GM23338 (cell line): ENCODE results near the gene LIPA. TPM values are rescaled to one million over a fixed set of nuclear protein-coding genes. Genes with fewer than 3 reads are reported as not detected.
"Not testable (repeated sequence)": the region's sequence is repeated elsewhere in the genome, so short reads cannot be mapped to it uniquely, and the experiment has no call there.

Experiments used
- ATAC-seq: fragments of 200-7000 bp; cut with Tn5 transposase; 3 replicates; pipeline ENCODE4 v1.9.1; 2020
- DNase-seq: peaks from one replicate; pipeline ENCODE4 v3.0.0-alpha.2; 2015; ENCODE audit warnings: low spot score
- H2AFZ ChIP-seq: fragments of 200-600 bp; sonication (generic); 2 replicates; pipeline ENCODE4 v1.8.0; 2016; ENCODE audit warnings: antibody characterized with exemption, mild to moderate bottlenecking, moderate library complexity
- H3F3A ChIP-seq: fragments of 200-600 bp; sonication (generic); replicated peaks from 2 replicates; pipeline ENCODE4 v1.8.0; 2017; ENCODE audit warnings: antibody characterized with exemption, mixed run types, low read depth
- H3K27ac ChIP-seq: fragments of 200-600 bp; sonication (generic); 2 replicates; pipeline ENCODE4 v1.6.1; 2016; ENCODE audit warnings: low read depth
- H3K27me3 ChIP-seq: fragments of 200-600 bp; sonication (generic); 2 replicates; pipeline ENCODE4 v1.8.0; 2016; ENCODE audit warnings: mild to moderate bottlenecking, mixed run types, moderate library complexity; ENCODE audit not compliant: insufficient read depth
- H3K36me3 ChIP-seq: fragments of 200-600 bp; sonication (generic); 2 replicates; pipeline ENCODE4 v1.8.0; 2016; ENCODE audit warnings: mild to moderate bottlenecking; ENCODE audit not compliant: insufficient read depth
- H3K4me1 ChIP-seq: fragments of 200-600 bp; sonication (generic); 2 replicates; pipeline ENCODE4 v1.8.0; 2016; ENCODE audit warnings: mild to moderate bottlenecking, moderate library complexity; ENCODE audit not compliant: insufficient read depth
- H3K4me2 ChIP-seq: fragments of 200-600 bp; sonication (generic); 2 replicates; pipeline ENCODE4 v1.7.1; 2017; ENCODE audit warnings: mixed run types
- H3K4me3 ChIP-seq: fragments of 200-600 bp; sonication (generic); 2 replicates; pipeline ENCODE4 v1.6.1; 2016; ENCODE audit warnings: mixed run types
- H3K79me2 ChIP-seq: fragments of 200-600 bp; sonication (generic); replicated peaks from 2 replicates; pipeline ENCODE4 v1.8.0; 2017; ENCODE audit warnings: mild to moderate bottlenecking; ENCODE audit not compliant: insufficient read depth
- H3K9me2 ChIP-seq: fragments of 200-600 bp; sonication (generic); 2 replicates; pipeline ENCODE4 v1.8.0; 2017; ENCODE audit not compliant: insufficient read depth
- H4K20me1 ChIP-seq: fragments of 200-600 bp; sonication (generic); replicated peaks from 2 replicates; pipeline ENCODE4 v1.8.0; 2017; ENCODE audit warnings: mild to moderate bottlenecking; ENCODE audit not compliant: insufficient read depth
- H3K27ac Mint-ChIP-seq: 2 replicates; pipeline ENCODE4 v1.8.0; 2020; ENCODE audit warnings: inconsistent platforms, mild to moderate bottlenecking, moderate library complexity, mixed read lengths
- H3K27me3 Mint-ChIP-seq: 3 replicates; pipeline ENCODE4 v1.8.0; 2022; ENCODE audit warnings: low read depth, mild to moderate bottlenecking, moderate library complexity, mixed read lengths, inconsistent platforms; ENCODE audit not compliant: insufficient read depth, poor library complexity
- H3K36me3 Mint-ChIP-seq: 3 replicates; pipeline ENCODE4 v1.8.0; 2021; ENCODE audit warnings: low read depth, mild to moderate bottlenecking, inconsistent platforms, moderate library complexity, mixed read lengths
- H3K4me1 Mint-ChIP-seq: 3 replicates; pipeline ENCODE4 v1.8.0; 2020; ENCODE audit warnings: mild to moderate bottlenecking, inconsistent platforms, mixed read lengths
- H3K4me3 Mint-ChIP-seq: 3 replicates; pipeline ENCODE4 v1.8.0; 2021; ENCODE audit warnings: moderate library complexity, mild to moderate bottlenecking, inconsistent platforms, mixed read lengths
- H3K9me3 Mint-ChIP-seq: 3 replicates; pipeline ENCODE4 v1.8.0; 2020; ENCODE audit warnings: moderate library complexity, mild to moderate bottlenecking, inconsistent platforms, mixed read lengths
- EZH2 ChIP-seq: fragments of 200-600 bp; sonication (generic); IDR thresholded peaks from one replicate; pipeline ENCODE4 v1.8.0; 2017; ENCODE audit warnings: antibody characterized with exemption, mild to moderate bottlenecking, low read depth; ENCODE audit not compliant: unreplicated experiment
- JUNB ChIP-seq: IDR thresholded peaks from one replicate; pipeline ENCODE4 v1.6.1; 2016; ENCODE audit warnings: antibody characterized with exemption; ENCODE audit not compliant: unreplicated experiment
- POLR2AphosphoS5 ChIP-seq: IDR thresholded peaks from 2 replicates; pipeline ENCODE4 v1.6.1; 2016; ENCODE audit warnings: antibody characterized with exemption, low read depth
- polyA plus RNA-seq: library from polyadenylated mRNA; unstranded; fragments of >200 nt; fragmentation: Nextera tagmentation; extraction: Ambion mirVana; gene quantifications from 2 replicates; pipeline ENCODE4 v1.2.1, GENCODE V29; 2016
- total RNA-seq: library from RNA; depleted of rRNA; stranded (reverse); fragments of >200 nt; shearing (Covaris generic); gene quantifications from 2 replicates; pipeline ENCODE4 v1.2.3, GENCODE V29; 2014
- TF ChIP-seq, protein P1 (sequence below): IDR thresholded peaks from 2 replicates; pipeline ENCODE4 v1.6.1; 2016; ENCODE audit warnings: antibody characterized with exemption
- TF ChIP-seq, protein P2 (sequence below), 2 experiments: fragments of 200-600 bp in 1 of 2; sonication (generic) in 1 of 2; conservative IDR thresholded peaks; 2 replicates each; pipeline versions ENCODE4 v1.5.1 to v1.6.1; 2016 to 2017; ENCODE audit warnings: antibody characterized with exemption in 2 of 2, low read depth in 2 of 2, mild to moderate bottlenecking in 2 of 2, moderate library complexity in 1 of 2

LIPA gene
- total and polyA plus RNA-seq, 2 experiments from 2014 or later: 37.8 to 86.3 TPM

DNA sequence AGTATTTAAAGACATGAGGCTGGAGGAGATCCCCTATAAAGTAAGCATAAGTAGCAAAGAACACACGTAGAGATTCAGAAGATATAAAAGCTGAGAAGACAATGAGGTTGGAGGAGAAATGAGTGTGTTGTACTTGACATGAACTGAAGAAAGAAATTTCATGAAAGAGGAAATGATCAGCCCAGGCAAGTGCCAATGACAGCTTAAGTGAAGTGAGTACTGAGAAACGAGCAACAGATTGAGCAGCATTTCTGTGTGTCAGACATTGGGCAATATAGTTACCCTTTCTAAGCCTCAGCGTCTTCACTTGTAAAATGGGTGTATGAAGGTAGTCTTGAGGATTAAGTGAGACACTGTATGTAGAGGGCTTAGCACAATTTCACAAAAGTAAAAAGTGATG is 4.8 kb upstream of the LIPA start (continued):
- TF ChIP-seq, protein P1, sequence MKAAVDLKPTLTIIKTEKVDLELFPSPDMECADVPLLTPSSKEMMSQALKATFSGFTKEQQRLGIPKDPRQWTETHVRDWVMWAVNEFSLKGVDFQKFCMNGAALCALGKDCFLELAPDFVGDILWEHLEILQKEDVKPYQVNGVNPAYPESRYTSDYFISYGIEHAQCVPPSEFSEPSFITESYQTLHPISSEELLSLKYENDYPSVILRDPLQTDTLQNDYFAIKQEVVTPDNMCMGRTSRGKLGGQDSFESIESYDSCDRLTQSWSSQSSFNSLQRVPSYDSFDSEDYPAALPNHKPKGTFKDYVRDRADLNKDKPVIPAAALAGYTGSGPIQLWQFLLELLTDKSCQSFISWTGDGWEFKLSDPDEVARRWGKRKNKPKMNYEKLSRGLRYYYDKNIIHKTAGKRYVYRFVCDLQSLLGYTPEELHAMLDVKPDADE: no peak
- no peak for TF ChIP-seq EZH2
- TF ChIP-seq, protein P2, sequence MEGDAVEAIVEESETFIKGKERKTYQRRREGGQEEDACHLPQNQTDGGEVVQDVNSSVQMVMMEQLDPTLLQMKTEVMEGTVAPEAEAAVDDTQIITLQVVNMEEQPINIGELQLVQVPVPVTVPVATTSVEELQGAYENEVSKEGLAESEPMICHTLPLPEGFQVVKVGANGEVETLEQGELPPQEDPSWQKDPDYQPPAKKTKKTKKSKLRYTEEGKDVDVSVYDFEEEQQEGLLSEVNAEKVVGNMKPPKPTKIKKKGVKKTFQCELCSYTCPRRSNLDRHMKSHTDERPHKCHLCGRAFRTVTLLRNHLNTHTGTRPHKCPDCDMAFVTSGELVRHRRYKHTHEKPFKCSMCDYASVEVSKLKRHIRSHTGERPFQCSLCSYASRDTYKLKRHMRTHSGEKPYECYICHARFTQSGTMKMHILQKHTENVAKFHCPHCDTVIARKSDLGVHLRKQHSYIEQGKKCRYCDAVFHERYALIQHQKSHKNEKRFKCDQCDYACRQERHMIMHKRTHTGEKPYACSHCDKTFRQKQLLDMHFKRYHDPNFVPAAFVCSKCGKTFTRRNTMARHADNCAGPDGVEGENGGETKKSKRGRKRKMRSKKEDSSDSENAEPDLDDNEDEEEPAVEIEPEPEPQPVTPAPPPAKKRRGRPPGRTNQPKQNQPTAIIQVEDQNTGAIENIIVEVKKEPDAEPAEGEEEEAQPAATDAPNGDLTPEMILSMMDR (conservative IDR thresholded peaks at IDR 0.05; ENCODE audit: low read depth in 2 of 2): no peak

DNA sequence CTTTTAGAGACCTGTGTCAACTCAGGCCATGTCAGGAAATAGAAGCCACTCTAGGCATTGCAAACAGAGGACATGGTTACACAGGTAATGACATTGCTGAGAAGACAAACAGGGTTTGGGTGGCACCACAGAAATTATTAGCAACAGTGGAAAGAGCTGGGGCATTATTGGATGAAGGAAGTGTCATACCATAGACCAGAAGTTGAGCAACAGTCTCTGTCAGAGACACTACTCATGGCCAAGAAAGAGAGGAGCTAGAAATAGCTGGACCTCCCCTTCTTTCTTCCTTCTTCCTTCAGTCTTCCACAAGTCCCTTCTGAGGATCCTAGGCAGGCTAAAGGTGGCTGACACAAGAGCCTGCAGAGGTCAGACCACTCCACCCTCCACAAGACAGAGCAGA is 4.2 kb upstream of the LIPA start:
- peaks cover 5% of the 10 kb centered on the region for H3K79me2 ChIP-seq
- H3K4me1 Mint-ChIP-seq: peaks cover 16% of the 10 kb centered on the region; the same call in 2 of the 3 replicates
- no peak overlapping the region for H3K4me3 ChIP-seq
- H3K4me2 ChIP-seq: no peak overlapping the region
- no peak for DNase-seq
- peaks cover 9% of the 10 kb centered on the region for H3K27me3 Mint-ChIP-seq
- 0 out of 2 replicates have a peak, but pooled peaks cover 7% of the 10 kb centered on the region for H3K9me2 ChIP-seq
- peaks cover 28% of the 10 kb centered on the region for H3K36me3 Mint-ChIP-seq
- H4K20me1 ChIP-seq: no peaks in the 10 kb centered on the region
- no peak overlapping the region for H2AFZ ChIP-seq
- no peaks in the 10 kb centered on the region for H3F3A ChIP-seq
- H3K4me1 ChIP-seq: peaks cover 13% of the 10 kb centered on the region; the same call in 1 of the 2 replicates
- H3K36me3 ChIP-seq: no peaks in the 10 kb centered on the region
- peaks cover 33% of the 10 kb centered on the region for H3K9me3 Mint-ChIP-seq
- TF ChIP-seq, protein P1: no peak
- TF ChIP-seq POLR2AphosphoS5 (no peak), JUNB (no peak)
- no peak for ATAC-seq
- H3K4me3 Mint-ChIP-seq: no peak overlapping the region
- H3K27me3 ChIP-seq: no peaks in the 10 kb centered on the region
- no peak overlapping the region for H3K27ac Mint-ChIP-seq
- H3K27ac ChIP-seq: no peak overlapping the region

DNA sequence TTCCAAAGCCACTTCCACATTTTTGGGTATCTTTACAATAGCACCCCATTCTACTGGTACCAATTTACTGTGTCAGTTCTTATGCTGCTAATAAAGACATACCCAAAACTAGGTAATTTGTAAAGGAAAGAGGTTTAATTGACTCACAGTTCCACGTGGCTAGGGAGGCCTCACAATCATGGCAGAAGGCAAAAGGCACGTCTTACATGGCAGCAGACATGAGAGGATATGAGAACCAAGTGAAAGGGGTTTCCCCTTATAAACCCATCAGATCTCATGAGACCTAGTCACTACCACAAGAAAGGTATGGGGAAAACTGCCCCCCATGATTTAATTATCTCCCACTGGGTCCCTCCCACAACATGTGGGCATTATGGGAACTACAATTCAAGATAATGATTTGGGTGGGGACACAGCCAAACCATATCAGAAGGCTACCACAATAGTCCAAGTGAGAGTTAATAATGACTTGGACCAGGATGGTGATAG is 3.6 kb upstream of the LIPA start:
- H3K36me3 ChIP-seq, DNase-seq, H4K20me1 ChIP-seq, H3K27ac ChIP-seq, H3K27me3 Mint-ChIP-seq, H3K4me3 Mint-ChIP-seq, H2AFZ ChIP-seq, ATAC-seq, H3K4me3 ChIP-seq, H3F3A ChIP-seq, H3K4me2 ChIP-seq, H3K27me3 ChIP-seq, H3K27ac Mint-ChIP-seq, H3K9me2 ChIP-seq: not testable (repeated sequence)
- Histone ChIP-seq H3K4me1 (peaks cover 17% of the 10 kb centered on the region; the same call in 1 of the 2 replicates), H3K79me2 (peaks cover 12% of the 10 kb centered on the region)
- Mint-ChIP-seq H3K4me1 (peaks cover 17% of the 10 kb centered on the region; the same call in 2 of the 3 replicates), H3K9me3 (peaks cover 33% of the 10 kb centered on the region), H3K36me3 (peaks cover 28% of the 10 kb centered on the region)
